PC-9 (cell line): ENCODE results near the gene APBA3. TPM values are rescaled to one million over a fixed set of nuclear protein-coding genes. Genes with fewer than 3 reads are reported as not detected.

Source experiments
- BruUV-seq: library from RNA; stranded (reverse); fragments of 400-500 nt; replicated peaks from 2 replicates; lab custom pipeline; 2021; lab: Mats Ljungman, UMichigan
- CTCF ChIA-PET: fragments of 300-600 bp; sonication (Branson Sonifier 250); formaldehyde crosslinking; loops from one replicate; lab custom pipeline; 2022; ENCODE audit warnings: antibody characterized with exemption; lab: Charles Lee
- POLR2A ChIA-PET: fragments of 300-600 bp; sonication (Branson Sonifier 250); formaldehyde crosslinking; loops from one replicate; lab custom pipeline; 2022; ENCODE audit warnings: antibody characterized with exemption; ENCODE audit not compliant: unreplicated experiment; lab: Charles Lee
- DNase-seq, 2 experiments: peaks; one replicate each; pipeline versions ENCODE4 v3.0.0 to v3.0.0-alpha.2; 2015 to 2022; ENCODE audit warnings: mixed read lengths in 1 of 2
- H2AFZ ChIP-seq: fragments of 200-600 bp; sonication (generic); 2 replicates; pipeline ENCODE4 v1.8.1; 2017; ENCODE audit warnings: antibody characterized with exemption
- H3F3A ChIP-seq: fragments of 200-600 bp; sonication (generic); 2 replicates; pipeline ENCODE4 v1.8.1; 2017; ENCODE audit warnings: antibody characterized with exemption, mild to moderate bottlenecking, low read depth; ENCODE audit not compliant: insufficient read depth
- H3K27ac ChIP-seq: fragments of 200-600 bp; sonication (generic); 2 replicates; pipeline ENCODE4 v1.6.1; 2016; ENCODE audit warnings: mixed run types
- H3K27me3 ChIP-seq: fragments of 200-600 bp; sonication (generic); 2 replicates; pipeline ENCODE4 v1.6.1; 2016; ENCODE audit warnings: low read depth, mixed run types; ENCODE audit not compliant: insufficient read depth
- H3K36me3 ChIP-seq: fragments of 200-600 bp; sonication (generic); 2 replicates; pipeline ENCODE4 v1.6.1; 2016; ENCODE audit warnings: low read depth, mixed run types
- H3K4me1 ChIP-seq: fragments of 200-600 bp; sonication (generic); replicated peaks from 2 replicates; pipeline ENCODE4 v1.6.1; 2016; ENCODE audit warnings: mixed run types; ENCODE audit not compliant: insufficient read depth
- H3K4me2 ChIP-seq: fragments of 200-600 bp; sonication (generic); 2 replicates; pipeline ENCODE4 v1.6.1; 2017; ENCODE audit warnings: mixed run types
- H3K4me3 ChIP-seq: fragments of 200-600 bp; sonication (generic); 2 replicates; pipeline ENCODE4 v1.6.1; 2016; ENCODE audit warnings: mixed run types
- H3K79me2 ChIP-seq: fragments of 200-600 bp; sonication (generic); 2 replicates; pipeline ENCODE4 v1.6.1; 2017; ENCODE audit warnings: low read depth, mixed run types
- H3K9me2 ChIP-seq: fragments of 200-600 bp; sonication (generic); 2 replicates; pipeline ENCODE4 v1.8.1; 2017; ENCODE audit warnings: mild to moderate bottlenecking; ENCODE audit not compliant: insufficient read depth
- H3K9me3 ChIP-seq: fragments of 200-600 bp; sonication (generic); 2 replicates; pipeline ENCODE4 v1.8.1; 2016; ENCODE audit warnings: low read depth; ENCODE audit not compliant: insufficient read depth
- H4K20me1 ChIP-seq: fragments of 200-600 bp; sonication (generic); 2 replicates; pipeline ENCODE4 v1.8.1; 2017; ENCODE audit not compliant: insufficient read depth
- CTCF ChIP-seq: fragments of 200-600 bp; sonication (generic); conservative IDR thresholded peaks from 2 replicates; pipeline ENCODE4 v1.6.1; 2017; ENCODE audit warnings: mixed run types, antibody characterized with exemption, mild to moderate bottlenecking, moderate library complexity
- EZH2 ChIP-seq: fragments of 200-600 bp; sonication (generic); IDR thresholded peaks from 2 replicates; pipeline ENCODE4 v1.8.0; 2017; ENCODE audit warnings: antibody characterized with exemption, low read depth
- intact Hi-C: fragments of 100-400 bp; cut with micrococcal nuclease; formaldehyde crosslinking; loops from one replicate; pipeline ENCODE4 v1.10.0; 2022; ENCODE audit not compliant: unreplicated experiment
- total RNA-seq: library from RNA; stranded (reverse); gene quantifications from 2 replicates; pipeline ENCODE4 v1.2.3, GENCODE V29; 2021

The APBA3 gene
- total RNA-seq, 1 experiment from 2014 or later: 16.0 TPM

- no TSS peak for BruUV-seq
- Histone ChIP-seq H4K20me1 (no peaks in the 10 kb centered on the region), H3K4me2 (no peak overlapping the region), H3K79me2 (no peaks in the 10 kb centered on the region), H3F3A (no peaks in the 10 kb centered on the region), H3K27ac (no peak overlapping the region), H3K4me3 (no peak overlapping the region), H2AFZ (no peak overlapping the region), H3K9me2 (no peaks in the 10 kb centered on the region), H3K27me3 (no peaks in the 10 kb centered on the region), H3K9me3 (no peaks in the 10 kb centered on the region), H3K4me1 (no peaks in the 10 kb centered on the region), H3K36me3 (no peaks in the 10 kb centered on the region)
- TF ChIP-seq CTCF: no peak
- TF ChIP-seq EZH2: no peak
- intact Hi-C loops: no loop called here
- no peak for DNase-seq
- ChIA-PET CTCF (no interaction called here), POLR2A (no interaction called here)
These were observed 14.3 kb upstream of the APBA3 start for GRCh38 chr19:3775831-3776230.

DNA sequence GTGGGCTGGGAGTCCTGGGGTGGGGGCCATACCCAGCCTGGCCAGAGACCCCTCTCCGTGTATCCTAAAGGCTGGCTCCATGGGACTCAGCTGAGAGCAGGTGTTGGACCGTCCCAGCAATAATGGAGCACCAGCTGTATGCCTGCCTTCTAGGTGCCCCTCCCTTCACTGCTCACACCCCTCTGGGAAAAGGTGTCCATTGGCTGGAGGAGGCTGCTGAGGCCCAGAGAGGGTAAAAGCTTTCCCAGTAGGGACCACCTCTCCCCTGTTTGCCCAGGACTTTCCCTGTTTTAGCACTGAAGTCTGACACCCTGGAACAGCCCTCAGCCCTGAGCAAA is 13.9 kb upstream of the APBA3 start:
- Histone ChIP-seq H3K27ac (no peak overlapping the region), H3K27me3 (no peaks in the 10 kb centered on the region), H3K4me3 (no peak overlapping the region), H3K79me2 (no peaks in the 10 kb centered on the region), H3K9me3 (no peaks in the 10 kb centered on the region), H4K20me1 (no peaks in the 10 kb centered on the region), H3K4me2 (no peak overlapping the region), H2AFZ (no peak overlapping the region), H3F3A (no peaks in the 10 kb centered on the region), H3K4me1 (no peaks in the 10 kb centered on the region), H3K9me2 (no peaks in the 10 kb centered on the region), H3K36me3 (no peaks in the 10 kb centered on the region)
- BruUV-seq: no TSS peak
- intact Hi-C loops: no loop called here
- POLR2A ChIA-PET: no interaction called here
- DNase-seq: no peak
- no peak for TF ChIP-seq CTCF
- TF ChIP-seq EZH2: no peak
- CTCF ChIA-PET: no interaction called here

DNA sequence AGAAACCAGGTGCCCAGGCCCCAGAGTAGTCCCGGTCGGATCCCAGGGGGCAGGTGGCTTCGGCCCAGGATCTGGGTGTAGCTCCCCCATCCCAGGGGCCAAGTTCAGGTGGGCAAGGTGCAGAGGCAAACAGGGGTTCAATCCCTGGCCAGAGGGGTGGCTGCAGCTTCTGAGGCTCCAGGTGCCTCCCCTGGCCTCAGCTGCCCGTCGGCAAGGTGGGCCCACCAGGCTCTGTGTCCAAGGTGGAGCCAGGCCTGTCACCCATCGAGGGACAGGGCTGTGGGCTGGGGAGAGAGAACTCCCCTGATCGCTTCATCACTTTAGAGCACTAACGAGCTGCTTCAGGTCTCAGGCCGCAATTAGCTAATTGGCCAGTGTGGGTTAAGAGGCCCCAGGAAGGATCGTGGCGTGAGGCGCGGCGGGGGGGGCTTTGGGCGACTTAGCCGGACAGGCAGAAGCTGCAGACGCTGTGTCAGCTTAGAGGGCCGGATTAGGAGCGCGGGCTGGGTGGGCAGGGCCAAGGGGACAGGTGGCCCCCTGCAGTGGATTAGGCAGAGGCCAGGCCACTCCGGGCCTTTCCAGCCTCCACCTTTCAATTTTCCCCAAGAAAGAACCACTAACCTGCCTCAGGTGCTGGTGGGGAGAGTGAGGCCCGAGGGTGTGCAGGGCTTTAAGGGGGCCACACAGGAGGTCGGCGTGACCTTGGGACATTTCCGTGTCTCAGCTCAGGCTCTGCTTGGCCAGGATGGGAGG is 13.3 kb upstream of the APBA3 start:
- Histone ChIP-seq H3K9me2 (no peaks in the 10 kb centered on the region), H3K27ac (no peak overlapping the region), H3K4me3 (no peak overlapping the region), H3K36me3 (no peaks in the 10 kb centered on the region), H4K20me1 (no peaks in the 10 kb centered on the region), H3F3A (no peaks in the 10 kb centered on the region), H3K4me1 (no peaks in the 10 kb centered on the region), H3K4me2 (no peak overlapping the region), H3K79me2 (no peaks in the 10 kb centered on the region), H2AFZ (no peak overlapping the region), H3K9me3 (no peaks in the 10 kb centered on the region), H3K27me3 (no peaks in the 10 kb centered on the region)
- ChIA-PET POLR2A (no interaction called here), CTCF (no interaction called here)
- intact Hi-C loops: no loop called here
- TF ChIP-seq CTCF (no peak), EZH2 (no peak)
- no TSS peak for BruUV-seq
- no peak for DNase-seq
